HS-5 (cell line): ENCODE data around the gene SMG5.

Source experiments
- DNase-seq: peaks from one replicate; pipeline ENCODE4 v3.0.0-alpha.2; 2012; ENCODE audit warnings: low read depth

SMG5 gene

GRCh38 chr1:156281693-156282478, 739 bp downstream of the SMG5 start:
- no peak for DNase-seq

- DNase-seq = no peak
Measured at GRCh38 chr1:156281281-156281680, 1.3 kb downstream of the SMG5 start.

GRCh38 chr1:156279837-156280236, 2.8 kb downstream of the SMG5 start:
- no peak for DNase-seq

- DNase-seq = no peak
Measured at GRCh38 chr1:156276966-156277381, 5.7 kb downstream of the SMG5 start.

GRCh38 chr1:156276532-156276931, 6.1 kb downstream of the SMG5 start:
- no peak for DNase-seq

GRCh38 chr1:156270314-156270713, 12.3 kb downstream of the SMG5 start:
- DNase-seq = no peak

GRCh38 chr1:156268336-156268735, 14.3 kb downstream of the SMG5 start:
- DNase-seq = no peak

- DNase-seq = no peak
Measured at GRCh38 chr1:156266051-156266450, 16.6 kb downstream of the SMG5 start.

- DNase-seq = no peak
Measured at GRCh38 chr1:156263288-156263655, 19.4 kb downstream of the SMG5 start.

- DNase-seq = peak; percentile 83
Measured at GRCh38 chr1:156262461-156263287, 20.0 kb downstream of the SMG5 start.

GRCh38 chr1:156260896-156261295, 21.7 kb downstream of the SMG5 start:
- DNase-seq = no peak

- DNase-seq = no peak
Measured at GRCh38 chr1:156259805-156260204, 22.8 kb downstream of the SMG5 start.

GRCh38 chr1:156258859-156259258, 23.8 kb downstream of the SMG5 start:
- no peak for DNase-seq

GRCh38 chr1:156257711-156258110, 24.9 kb downstream of the SMG5 start:
- no peak for DNase-seq

- DNase-seq = no peak
Measured at GRCh38 chr1:156253634-156254033, 29.0 kb downstream of the SMG5 start.

GRCh38 chr1:156251527-156251926, 31.1 kb downstream of the SMG5 start:
- no peak for DNase-seq

- no peak for DNase-seq
Measured at GRCh38 chr1:156249593-156249992, 33.0 kb downstream of the SMG5 start.

- DNase-seq = no peak
Measured at GRCh38 chr1:156248323-156248683, 34.3 kb downstream of the SMG5 start.

GRCh38 chr1:156247460-156248322, 34.9 kb downstream of the SMG5 start, which contains the start of gene PAQR6:
Gene PAQR6, minus strand, starts transcription at chr1:156248056. Its CDS starts 1,325 bp downstream, at chr1:156246731.
- DNase-seq = no peak

GRCh38 chr1:156246781-156247459, 35.7 kb downstream of the SMG5 start:
- no peak for DNase-seq

GRCh38 chr1:156246241-156246780, 36.3 kb downstream of the SMG5 start:
- DNase-seq = no peak
